ENCODE results near the gene KLC1. TPM values are rescaled to one million over a fixed set of nuclear protein-coding genes. Genes with fewer than 3 reads are reported as not detected.

KLC1 gene
- total RNA-seq, 1 experiment from 2014 or later: 216 TPM

GRCh38 chr14:103746701-103747100 is 117.7 kb downstream of the KLC1 start:
- ChIA-PET POLR2A (interaction anchor here (0.7 to 0.8 kb wide), 2 partner anchors 10 to 103 kb away, joined by 3 to 5 read pairs; no protein-coding TSS in a partner anchor), CTCF (interaction anchor here (0.7 kb wide), 1 partner anchor 186 kb away, joined by 3 read pairs; no protein-coding TSS in a partner anchor)
- no peak overlapping the region for H3K4me3 Mint-ChIP-seq (ENCODE audit: unreplicated experiment)
- no TSS peak for BruUV-seq (replicated peaks)
- peak; percentile 25 for DNase-seq (ENCODE audit: unreplicated experiment)
- no peaks in the 10 kb centered on the region for H3K9me3 Mint-ChIP-seq (ENCODE audit: unreplicated experiment)
- no peaks in the 10 kb centered on the region for H3K27me3 Mint-ChIP-seq (ENCODE audit: insufficient read depth, unreplicated experiment)
- no peak for TF ChIP-seq CTCF (IDR thresholded peaks at IDR 0.05; ENCODE audit: unreplicated experiment)
- H3K4me1 Mint-ChIP-seq (ENCODE audit: insufficient read depth, unreplicated experiment): no peaks in the 10 kb centered on the region
- H3K27ac Mint-ChIP-seq (ENCODE audit: low read depth, unreplicated experiment): no peak overlapping the region
- intact Hi-C loops (cut with micrococcal nuclease): no loop called here
- peaks cover 23% of the 10 kb centered on the region for H3K36me3 Mint-ChIP-seq (ENCODE audit: insufficient read depth, unreplicated experiment)

- no TSS peak for BruUV-seq (replicated peaks)
- H3K27me3 Mint-ChIP-seq (ENCODE audit: insufficient read depth, unreplicated experiment): no peaks in the 10 kb centered on the region
- ChIA-PET CTCF (no interaction called here), POLR2A (interaction anchor here (0.8 kb wide), 1 partner anchor 86 kb away, joined by 3 read pairs; no protein-coding TSS in a partner anchor)
- intact Hi-C loops (cut with micrococcal nuclease): no loop called here
- H3K4me3 Mint-ChIP-seq (ENCODE audit: unreplicated experiment): no peak overlapping the region
- no peaks in the 10 kb centered on the region for H3K4me1 Mint-ChIP-seq (ENCODE audit: insufficient read depth, unreplicated experiment)
- no peak for DNase-seq (ENCODE audit: unreplicated experiment)
- no peak overlapping the region for H3K27ac Mint-ChIP-seq (ENCODE audit: low read depth, unreplicated experiment)
- H3K9me3 Mint-ChIP-seq (ENCODE audit: unreplicated experiment): no peaks in the 10 kb centered on the region
- TF ChIP-seq CTCF (IDR thresholded peaks at IDR 0.05; ENCODE audit: unreplicated experiment): no peak
- H3K36me3 Mint-ChIP-seq (ENCODE audit: insufficient read depth, unreplicated experiment): peaks cover 21% of the 10 kb centered on the region
Measured at GRCh38 chr14:103748534-103748857, 119.5 kb downstream of the KLC1 start.

- no peaks in the 10 kb centered on the region for H3K4me1 Mint-ChIP-seq (ENCODE audit: insufficient read depth, unreplicated experiment)
- CTCF ChIA-PET: no interaction called here
- no peak for TF ChIP-seq CTCF (IDR thresholded peaks at IDR 0.05; ENCODE audit: unreplicated experiment)
Measured at GRCh38 chr14:103749452-103749851, 120.4 kb downstream of the KLC1 start.

GRCh38 chr14:103749860-103750259 is 120.8 kb downstream of the KLC1 start:
- Mint-ChIP-seq H3K9me3 (ENCODE audit: unreplicated experiment) (no peaks in the 10 kb centered on the region), H3K27me3 (ENCODE audit: insufficient read depth, unreplicated experiment) (no peaks in the 10 kb centered on the region), H3K4me3 (ENCODE audit: unreplicated experiment) (no peak overlapping the region), H3K4me1 (ENCODE audit: insufficient read depth, unreplicated experiment) (no peaks in the 10 kb centered on the region), H3K36me3 (ENCODE audit: insufficient read depth, unreplicated experiment) (peaks cover 22% of the 10 kb centered on the region), H3K27ac (ENCODE audit: low read depth, unreplicated experiment) (no peak overlapping the region)
- CTCF ChIA-PET: no interaction called here
- POLR2A ChIA-PET: no interaction called here
- TF ChIP-seq CTCF (IDR thresholded peaks at IDR 0.05; ENCODE audit: unreplicated experiment): no peak
- intact Hi-C loops (cut with micrococcal nuclease): no loop called here
- no peak for DNase-seq (ENCODE audit: unreplicated experiment)
- BruUV-seq (replicated peaks): no TSS peak

More at GRCh38 chr14:103749452-103749851, 120.4 kb downstream of the KLC1 start:
- Mint-ChIP-seq H3K27ac (ENCODE audit: low read depth, unreplicated experiment) (no peak overlapping the region), H3K9me3 (ENCODE audit: unreplicated experiment) (no peaks in the 10 kb centered on the region), H3K36me3 (ENCODE audit: insufficient read depth, unreplicated experiment) (peaks cover 25% of the 10 kb centered on the region), H3K27me3 (ENCODE audit: insufficient read depth, unreplicated experiment) (no peaks in the 10 kb centered on the region), H3K4me3 (ENCODE audit: unreplicated experiment) (no peak overlapping the region)
- POLR2A ChIA-PET: no interaction called here
- no peak for DNase-seq (ENCODE audit: unreplicated experiment)
- intact Hi-C loops (cut with micrococcal nuclease): no loop called here
- no TSS peak for BruUV-seq (replicated peaks)

Other genes with a start within 250 kb of the KLC1 start
- gene MARK3, start 243.8 kb upstream of the KLC1 start, total RNA-seq (2022): 102 and 130 TPM in 2 replicates
- 5.7 and 8.5 TPM in 2 replicates for gene CKB, start 106.4 kb upstream of the KLC1 start, total RNA-seq (2022)
- 10.2 and 15.8 TPM in 2 replicates for gene TRMT61A, start 100.0 kb upstream of the KLC1 start, total RNA-seq (2022)
- gene BAG5, start 66.6 kb upstream of the KLC1 start, total RNA-seq (2022): 30.9 and 35.3 TPM in 2 replicates
- gene COA8, start 66.3 kb upstream of the KLC1 start, total RNA-seq (2022): 68.9 and 70.8 TPM in 2 replicates
- 9.4 and 17.5 TPM in 2 replicates for gene XRCC3, start 86.2 kb downstream of the KLC1 start, total RNA-seq (2022)
- gene ZFYVE21, start 86.6 kb downstream of the KLC1 start, total RNA-seq (2022): 28.6 and 35.5 TPM in 2 replicates
- gene PPP1R13B, start 218.4 kb downstream of the KLC1 start, total RNA-seq (2022): 16.2 and 17.5 TPM in 2 replicates

Data from MCF 10A (cell line).